Measurements from ENCODE around the gene ADCY3.

ADCY3 gene

GRCh38 chr2:24957221-24957620, 37.2 kb upstream of the ADCY3 start:
- H3K4me3 ChIP-seq (ENCODE audit: control insufficient read depth, low read depth, low read length): no peak overlapping the region
- no peak for DNase-seq (ENCODE audit: low read depth)
- TF ChIP-seq, protein P1, sequence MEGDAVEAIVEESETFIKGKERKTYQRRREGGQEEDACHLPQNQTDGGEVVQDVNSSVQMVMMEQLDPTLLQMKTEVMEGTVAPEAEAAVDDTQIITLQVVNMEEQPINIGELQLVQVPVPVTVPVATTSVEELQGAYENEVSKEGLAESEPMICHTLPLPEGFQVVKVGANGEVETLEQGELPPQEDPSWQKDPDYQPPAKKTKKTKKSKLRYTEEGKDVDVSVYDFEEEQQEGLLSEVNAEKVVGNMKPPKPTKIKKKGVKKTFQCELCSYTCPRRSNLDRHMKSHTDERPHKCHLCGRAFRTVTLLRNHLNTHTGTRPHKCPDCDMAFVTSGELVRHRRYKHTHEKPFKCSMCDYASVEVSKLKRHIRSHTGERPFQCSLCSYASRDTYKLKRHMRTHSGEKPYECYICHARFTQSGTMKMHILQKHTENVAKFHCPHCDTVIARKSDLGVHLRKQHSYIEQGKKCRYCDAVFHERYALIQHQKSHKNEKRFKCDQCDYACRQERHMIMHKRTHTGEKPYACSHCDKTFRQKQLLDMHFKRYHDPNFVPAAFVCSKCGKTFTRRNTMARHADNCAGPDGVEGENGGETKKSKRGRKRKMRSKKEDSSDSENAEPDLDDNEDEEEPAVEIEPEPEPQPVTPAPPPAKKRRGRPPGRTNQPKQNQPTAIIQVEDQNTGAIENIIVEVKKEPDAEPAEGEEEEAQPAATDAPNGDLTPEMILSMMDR (conservative IDR thresholded peaks at IDR 0.05; ENCODE audit: control insufficient read depth, insufficient read depth, low read depth, low read length): no peak

- DNase-seq (ENCODE audit: low read depth): no peak
- H3K4me3 ChIP-seq (ENCODE audit: control insufficient read depth, low read depth, low read length): no peak overlapping the region
- TF ChIP-seq, protein P1 (conservative IDR thresholded peaks at IDR 0.05; ENCODE audit: control insufficient read depth, insufficient read depth, low read depth, low read length): no peak
Observed at GRCh38 chr2:24955921-24956320, 35.9 kb upstream of the ADCY3 start.

DNA sequence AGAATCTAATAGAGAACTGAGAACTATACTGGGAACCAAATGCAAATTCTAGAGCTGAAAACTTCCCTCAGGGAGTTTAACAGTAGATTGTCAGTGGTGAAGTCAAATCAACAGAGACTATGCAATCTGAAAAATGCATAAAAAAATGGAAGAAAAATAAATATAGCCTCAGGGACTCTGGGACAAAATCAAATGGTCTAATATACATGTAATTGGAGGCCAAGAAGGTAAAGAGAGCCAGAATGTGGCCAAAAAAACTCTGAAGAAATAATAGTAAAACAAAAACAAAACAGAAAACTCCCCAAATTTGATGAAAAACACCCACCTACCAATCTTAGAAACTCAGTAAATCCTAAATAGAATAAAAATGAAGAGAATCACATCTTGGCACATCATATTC, 35.2 kb upstream of the ADCY3 start:
- TF ChIP-seq, protein P1 (conservative IDR thresholded peaks at IDR 0.05; ENCODE audit: control insufficient read depth, insufficient read depth, low read depth, low read length): no peak
- H3K4me3 ChIP-seq (ENCODE audit: control insufficient read depth, low read depth, low read length): no peak overlapping the region
- DNase-seq (ENCODE audit: low read depth): no peak

- DNase-seq (ENCODE audit: low read depth): no peak
- TF ChIP-seq, protein P1 (conservative IDR thresholded peaks at IDR 0.05; ENCODE audit: control insufficient read depth, insufficient read depth, low read depth, low read length): no peak
- no peak overlapping the region for H3K4me3 ChIP-seq (ENCODE audit: control insufficient read depth, low read depth, low read length)
Observed at GRCh38 chr2:24950102-24950501, 30.1 kb upstream of the ADCY3 start.

GRCh38 chr2:24948506-24948905, 28.5 kb upstream of the ADCY3 start:
- H3K4me3 ChIP-seq (ENCODE audit: control insufficient read depth, low read depth, low read length): no peak overlapping the region
- DNase-seq (ENCODE audit: low read depth): no peak
- TF ChIP-seq, protein P1 (conservative IDR thresholded peaks at IDR 0.05; ENCODE audit: control insufficient read depth, insufficient read depth, low read depth, low read length): no peak

- TF ChIP-seq, protein P1 (conservative IDR thresholded peaks at IDR 0.05; ENCODE audit: control insufficient read depth, insufficient read depth, low read depth, low read length): no peak
- H3K4me3 ChIP-seq (ENCODE audit: control insufficient read depth, low read depth, low read length): no peak overlapping the region
- DNase-seq (ENCODE audit: low read depth): no peak
Observed at GRCh38 chr2:24947561-24948157, 27.6 kb upstream of the ADCY3 start.

- DNase-seq (ENCODE audit: low read depth): peak; percentile 60
- no peak overlapping the region for H3K4me3 ChIP-seq (ENCODE audit: control insufficient read depth, low read depth, low read length)
- TF ChIP-seq, protein P1 (conservative IDR thresholded peaks at IDR 0.05; ENCODE audit: control insufficient read depth, insufficient read depth, low read depth, low read length): no peak
Observed at GRCh38 chr2:24945907-24946306, 25.9 kb upstream of the ADCY3 start.

Data from fibroblast of mammary gland (primary cell).